IMR-90 (cell line): Measurements from ENCODE around the gene CPNE9. TPM values are rescaled to one million over a fixed set of nuclear protein-coding genes. Genes with fewer than 3 reads are reported as not detected.

Experiments
- ATAC-seq: fragments of 200-7000 bp; cut with Tn5 transposase; 2 replicates; pipeline ENCODE4 v1.9.1; 2020; ENCODE audit warnings: low read depth, mild to moderate bottlenecking, moderate library complexity
- BruUV-seq: library from RNA; stranded (reverse); fragments of 400-500 nt; replicated peaks from 2 replicates; lab custom pipeline; 2021; lab: Mats Ljungman, UMichigan
- CTCF ChIA-PET: fragments of 300-600 bp; formaldehyde crosslinking; extraction: SDS; loops from one replicate; lab custom pipeline; 2021; ENCODE audit warnings: antibody characterized with exemption; lab: Yijun Ruan, JAX
- POLR2A ChIA-PET: fragments of 300-600 bp; sonication (Branson Sonifier 250); formaldehyde crosslinking; loops from one replicate; lab custom pipeline; 2022; ENCODE audit warnings: antibody characterized with exemption; ENCODE audit not compliant: unreplicated experiment; lab: Charles Lee
- DNase-seq: peaks from one replicate; pipeline ENCODE4 v3.0.0; 2013
- H2AFZ ChIP-seq: replicated peaks from 2 replicates; pipeline ENCODE3; 2013; ENCODE audit warnings: low read length, mild to moderate bottlenecking; ENCODE audit not compliant: poor library complexity
- H2AK5ac ChIP-seq: 2 replicates; pipeline ENCODE4 v1.6.1; 2013; ENCODE audit warnings: low read depth, low read length, inconsistent platforms
- H2AK9ac ChIP-seq: replicated peaks from 2 replicates; pipeline ENCODE3; 2013; ENCODE audit warnings: mild to moderate bottlenecking, low read depth, low read length, moderate library complexity; ENCODE audit not compliant: poor library complexity
- H2BK120ac ChIP-seq: 2 replicates; pipeline ENCODE4 v1.6.1; 2013; ENCODE audit warnings: low read depth, low read length, inconsistent platforms
- H2BK15ac ChIP-seq: 3 replicates; pipeline ENCODE4 v1.6.1; 2013; ENCODE audit warnings: low read depth, low read length, inconsistent platforms
- H2BK20ac ChIP-seq: 2 replicates; pipeline ENCODE4 v1.6.1; 2013; ENCODE audit warnings: low read depth, mild to moderate bottlenecking, inconsistent platforms, low read length, moderate library complexity
- H2BK5ac ChIP-seq: 2 replicates; pipeline ENCODE4 v1.6.1; 2013; ENCODE audit warnings: mild to moderate bottlenecking, low read depth, low read length, inconsistent platforms; ENCODE audit not compliant: poor library complexity, severe bottlenecking
- H3K14ac ChIP-seq: replicated peaks from 2 replicates; pipeline ENCODE4 v1.6.1; 2013; ENCODE audit warnings: low read depth, low read length, inconsistent platforms
- H3K18ac ChIP-seq: 2 replicates; pipeline ENCODE4 v1.6.1; 2013; ENCODE audit warnings: low read depth, low read length, control low read depth
- H3K23ac ChIP-seq: 2 replicates; pipeline ENCODE4 v1.6.1; 2013; ENCODE audit warnings: low read depth, low read length, inconsistent platforms
- H3K27ac ChIP-seq: 2 replicates; pipeline ENCODE4 v1.5.1; 2013; ENCODE audit warnings: mild to moderate bottlenecking, control low read depth, low read length; ENCODE audit not compliant: insufficient read depth
- H3K27me3 ChIP-seq: 2 replicates; pipeline ENCODE4 v1.6.1; 2013; ENCODE audit warnings: low read length; ENCODE audit not compliant: control insufficient read depth, insufficient read depth
- H3K36me3 ChIP-seq: 2 replicates; pipeline ENCODE4 v1.6.1; 2013; ENCODE audit warnings: low read length, mixed read lengths; ENCODE audit not compliant: control insufficient read depth, insufficient read depth
- H3K4ac ChIP-seq: 2 replicates; pipeline ENCODE4 v1.6.1; 2013; ENCODE audit warnings: low read depth, low read length, inconsistent platforms
- H3K4me1 ChIP-seq: 2 replicates; pipeline ENCODE4 v1.6.1; 2013; ENCODE audit warnings: low read length, mixed read lengths; ENCODE audit not compliant: control insufficient read depth, insufficient read depth
- H3K4me2 ChIP-seq: 2 replicates; pipeline ENCODE4 v1.6.1; 2013; ENCODE audit warnings: low read depth, mild to moderate bottlenecking, control low read depth, low read length, moderate library complexity
- H3K4me3 ChIP-seq: 2 replicates; pipeline ENCODE4 v1.5.1; 2013; ENCODE audit warnings: low read depth, mild to moderate bottlenecking, control low read depth, low read length, moderate library complexity; ENCODE audit not compliant: insufficient read depth
- H3K56ac ChIP-seq: 2 replicates; pipeline ENCODE4 v1.6.1; 2013; ENCODE audit warnings: low read length, inconsistent platforms; ENCODE audit not compliant: insufficient read depth; ENCODE audit errors: extremely low read depth
- H3K79me1 ChIP-seq, 2 experiments: 2 replicates each; pipeline ENCODE4 v1.6.1; 2013; ENCODE audit warnings: low read length in 2 of 2, inconsistent platforms in 1 of 2, low read depth in 1 of 2
- H3K9ac ChIP-seq: 2 replicates; pipeline ENCODE4 v1.6.1; 2013; ENCODE audit warnings: low read depth, low read length, control low read depth
- H3K9me1 ChIP-seq: 2 replicates; pipeline ENCODE4 v1.6.1; 2013; ENCODE audit warnings: low read length, inconsistent platforms; ENCODE audit not compliant: insufficient read depth
- H3K9me3 ChIP-seq: 2 replicates; pipeline ENCODE4 v1.6.1; 2013; ENCODE audit warnings: low read length; ENCODE audit not compliant: control insufficient read depth, insufficient read depth
- H4K20me1 ChIP-seq: 2 replicates; pipeline ENCODE4 v1.6.1; 2013; ENCODE audit warnings: low read length, inconsistent platforms; ENCODE audit not compliant: insufficient read depth
- H4K5ac ChIP-seq: 2 replicates; pipeline ENCODE4 v1.6.1; 2013; ENCODE audit warnings: mild to moderate bottlenecking, low read depth, low read length, control low read depth
- H4K8ac ChIP-seq, 2 experiments: 2 replicates each; pipeline ENCODE4 v1.6.1; 2013; ENCODE audit warnings: low read depth in 2 of 2, low read length in 2 of 2, control low read depth in 1 of 2, inconsistent platforms in 1 of 2
- H4K91ac ChIP-seq: 2 replicates; pipeline ENCODE4 v1.6.1; 2013; ENCODE audit warnings: low read depth, low read length, inconsistent platforms; ENCODE audit not compliant: insufficient read depth
- CEBPB ChIP-seq: IDR thresholded peaks from 2 replicates; pipeline ENCODE4 v1.6.1; 2012; ENCODE audit warnings: low read depth, low read length, improper control_type of control experiment
- FOS ChIP-seq: fragments of 150-350 bp; IDR thresholded peaks from 2 replicates; pipeline ENCODE4 v1.6.1; 2016; ENCODE audit warnings: low read depth, low read length
- MAFK ChIP-seq: IDR thresholded peaks from 2 replicates; pipeline ENCODE4 v1.6.1; 2012; ENCODE audit warnings: low read depth, low read length, improper control_type of control experiment
- MXI1 ChIP-seq: IDR thresholded peaks from 2 replicates; pipeline ENCODE4 v1.6.1; 2012; ENCODE audit warnings: low read depth, mild to moderate bottlenecking, low read length, moderate library complexity, borderline replicate concordance
- POLR2A ChIP-seq: IDR thresholded peaks from 2 replicates; pipeline ENCODE4 v1.6.1; 2012; ENCODE audit warnings: mild to moderate bottlenecking, low read depth, low read length
- whole genome bisulfite sequencing, 2 experiments: methylation state at CpG; one replicate each; pipeline versions ENCODE4 v1.1.5 to v1.1.7; 2013; ENCODE audit warnings: missing lambda C conversion rate in 2 of 2; ENCODE audit not compliant: insufficient read length in 1 of 2; ENCODE audit errors: extremely low coverage in 2 of 2; 5-methylcytosine and 5-hydroxymethylcytosine counted together
- dilution Hi-C: fragments of 300-500 bp; cut with HindIII; formaldehyde crosslinking; loops from one replicate; pipeline ENCODE4 v1.14.3; 2018; ENCODE audit warnings: low sequenced_read_pairs; ENCODE audit not compliant: unreplicated experiment
- in situ Hi-C: fragments of 300-500 bp; cut with MboI; formaldehyde crosslinking; loops from 3 replicates; pipeline ENCODE4 v1.14.3; 2019; ENCODE audit warnings: low sequenced_read_pairs, inconsistent platforms, mixed read lengths
- intact Hi-C: fragments of 100-400 bp; cut with micrococcal nuclease; formaldehyde crosslinking; loops from 2 replicates; pipeline ENCODE4 v1.10.0; 2022
- polyA plus RNA-seq, 3 experiments: library from polyadenylated mRNA; depleted of rRNA; stranded (reverse); fragments of >200 nt; gene quantifications; 2 replicates each; pipeline ENCODE4 v1.2.3, GENCODE V29; 2012; ENCODE audit warnings: low replicate concordance in 1 of 3
- total RNA-seq: library from RNA; depleted of rRNA; stranded (reverse); fragments of >200 nt; gene quantifications from 2 replicates; pipeline ENCODE4 v1.2.3, GENCODE V29; 2012
- TF ChIP-seq, protein P1 (sequence below): fragments of 150-350 bp; IDR thresholded peaks from 2 replicates; pipeline ENCODE4 v1.6.1; 2016; ENCODE audit warnings: low read depth, mild to moderate bottlenecking, low read length, moderate library complexity, borderline replicate concordance

The CPNE9 gene
- total and polyA plus RNA-seq, 2 of the 4 experiments (the other 2 are of a cell fraction): not detected

DNA sequence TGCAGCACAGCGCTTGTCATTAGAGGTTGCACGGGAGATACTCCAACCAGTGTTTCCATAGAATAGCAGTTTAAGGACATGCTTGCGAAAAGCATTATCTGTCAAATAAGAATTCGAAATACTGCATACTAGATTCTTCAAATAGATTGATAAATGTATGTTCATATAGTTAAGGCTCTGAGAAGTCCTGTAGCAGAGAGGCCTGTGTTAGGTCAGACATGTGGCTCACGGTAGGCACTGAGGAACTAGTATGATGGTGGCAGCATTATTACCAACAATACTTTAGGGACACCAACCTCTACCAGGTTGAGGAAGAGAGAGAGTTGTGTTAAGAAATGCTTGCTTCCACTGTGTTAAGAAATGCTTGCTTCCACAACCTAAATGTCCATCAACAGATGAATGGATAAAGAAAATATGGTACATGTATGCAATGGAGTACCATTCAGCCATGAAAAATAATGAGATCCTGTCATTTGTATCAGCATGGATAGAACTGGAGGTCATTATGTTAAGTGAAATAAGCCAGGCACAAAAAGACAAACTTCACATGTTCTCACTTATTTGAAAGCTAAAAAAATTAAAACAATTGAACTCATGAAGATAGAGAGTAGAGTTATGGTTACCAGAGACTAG, 39.4 kb upstream of the CPNE9 start:
- in situ Hi-C loops: loop anchor here (25.0 kb wide), 1 partner anchor 302 kb away; the partner anchor contains the start of gene THUMPD3
- CTCF ChIA-PET: no interaction called here

More for the DNA sequence above, 39.4 kb upstream of the CPNE9 start:
- POLR2A ChIA-PET: interaction anchor here (0.7 kb wide), 1 partner anchor 27 kb away, joined by 17 read pairs; no protein-coding TSS in a partner anchor
- no peak for DNase-seq
- Histone ChIP-seq H2BK5ac (no peak overlapping the region), H3K23ac (no peak overlapping the region), H3K14ac (no peak overlapping the region), H3K79me1 (peaks cover 5 to 16% of the 10 kb centered on the region in 2 experiments; a peak in 1 of 4 replicates), H3K4me1 (no peaks in the 10 kb centered on the region; the same call in 1 of the 2 replicates), H3K27ac (no peak overlapping the region), H3K4ac (no peak overlapping the region), H4K8ac (no peak overlapping the region), H3K18ac (no peak overlapping the region), H2AK5ac (no peak overlapping the region), H4K91ac (no peak overlapping the region), H4K20me1 (no peaks in the 10 kb centered on the region; the same call in none of the 2 replicates), H2BK120ac (no peak overlapping the region), H3K56ac (no peak overlapping the region), H3K36me3 (peaks cover 50% of the 10 kb centered on the region), H2AFZ (no peak overlapping the region), H3K4me2 (no peak overlapping the region), H3K9me1 (peaks cover 4% of the 10 kb centered on the region; the same call in 1 of the 2 replicates), H3K4me3 (no peak overlapping the region), H4K5ac (no peak overlapping the region), H2BK15ac (no peak overlapping the region), H2AK9ac (no peak overlapping the region), H2BK20ac (no peak overlapping the region), H3K9me3 (no peaks in the 10 kb centered on the region), H3K9ac (no peak overlapping the region), H3K27me3 (no peaks in the 10 kb centered on the region)
- intact Hi-C loops (no loop called here), dilution Hi-C loops (no loop called here)
- no TSS peak for BruUV-seq
- no peak for ATAC-seq
- WGBS, 2 experiments: no CpG with 5 or more reads among the region's 5 CpGs
- TF ChIP-seq MXI1: no peak
- no peak for TF ChIP-seq POLR2A
- no peak for TF ChIP-seq MAFK
- no peak for TF ChIP-seq CEBPB
- TF ChIP-seq, protein P1, sequence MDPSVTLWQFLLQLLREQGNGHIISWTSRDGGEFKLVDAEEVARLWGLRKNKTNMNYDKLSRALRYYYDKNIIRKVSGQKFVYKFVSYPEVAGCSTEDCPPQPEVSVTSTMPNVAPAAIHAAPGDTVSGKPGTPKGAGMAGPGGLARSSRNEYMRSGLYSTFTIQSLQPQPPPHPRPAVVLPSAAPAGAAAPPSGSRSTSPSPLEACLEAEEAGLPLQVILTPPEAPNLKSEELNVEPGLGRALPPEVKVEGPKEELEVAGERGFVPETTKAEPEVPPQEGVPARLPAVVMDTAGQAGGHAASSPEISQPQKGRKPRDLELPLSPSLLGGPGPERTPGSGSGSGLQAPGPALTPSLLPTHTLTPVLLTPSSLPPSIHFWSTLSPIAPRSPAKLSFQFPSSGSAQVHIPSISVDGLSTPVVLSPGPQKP: no peak
- TF ChIP-seq FOS: no peak
